ENCODE results near the gene DAAM2. TPM values are rescaled to one million over a fixed set of nuclear protein-coding genes. Genes with fewer than 3 reads are reported as not detected.
A peak's percentile ranks its signal among the peaks of the same experiment; 100 is the strongest.

DAAM2 gene
- total and polyA plus RNA-seq, 4 experiments from 2014 or later = not detected

GRCh38 chr6:39917329-39917728 is 125.2 kb downstream of the DAAM2 start:
- H3K36me3 ChIP-seq (ENCODE audit: insufficient read depth, low read length) = no peaks in the 10 kb centered on the region
- ChIA-PET POLR2A (ENCODE audit: partially characterized antibody) (no interaction called here), CTCF (ENCODE audit: partially characterized antibody) (no interaction called here)
- H3K4me1 Mint-ChIP-seq = no peaks in the 10 kb centered on the region
- no peak overlapping the region for H3K4me3 Mint-ChIP-seq
- no peak overlapping the region for H3K27ac Mint-ChIP-seq
- no peaks in the 10 kb centered on the region for H3K27me3 ChIP-seq (ENCODE audit: insufficient read depth, low read length)
- no peak for DNase-seq
- peaks cover 0 to 3% (median 0%) of the 10 kb centered on the region in 8 donors for H3K9me3 Mint-ChIP-seq
- H3K36me3 Mint-ChIP-seq = no peaks in the 10 kb centered on the region
- peaks cover 0 to 1% of the 10 kb centered on the region in 2 donors for H3K27me3 Mint-ChIP-seq
- no peak overlapping the region for H3K27ac ChIP-seq (ENCODE audit: low read depth, low read length)
- intact Hi-C loops (cut with micrococcal nuclease) = no loop called here
- H3K4me1 ChIP-seq (ENCODE audit: insufficient read depth, low read length) = no peaks in the 10 kb centered on the region
- H3K9me3 ChIP-seq (ENCODE audit: control insufficient read depth in 1 of 2, low read length in 2 of 2) = no peaks in the 10 kb centered on the region
- H3K4me3 ChIP-seq (ENCODE audit: low read length in 2 of 2) = no peak overlapping the region

DNA sequence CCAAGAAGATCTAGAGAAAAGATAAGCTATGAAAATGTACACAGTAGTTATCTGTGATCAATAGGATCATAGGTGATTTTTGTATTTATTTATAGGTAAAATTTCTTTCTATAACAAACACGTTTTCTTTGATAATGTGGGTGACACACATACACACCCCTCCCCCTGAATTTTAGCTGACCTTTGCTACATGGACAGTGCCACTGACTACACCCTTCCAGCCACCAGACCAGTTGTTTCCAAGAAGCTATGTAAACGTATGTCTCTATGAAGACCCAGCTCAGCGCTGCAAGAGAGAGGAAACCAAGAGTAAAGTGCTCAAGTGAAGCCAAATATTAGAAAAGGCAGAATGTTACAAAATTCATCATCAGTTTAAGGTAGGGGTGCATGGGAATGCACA is 125.8 kb downstream of the DAAM2 start:
- no peaks in the 10 kb centered on the region for H3K36me3 Mint-ChIP-seq
- no peak overlapping the region for H3K4me3 ChIP-seq (ENCODE audit: low read length in 2 of 2)

DNA sequence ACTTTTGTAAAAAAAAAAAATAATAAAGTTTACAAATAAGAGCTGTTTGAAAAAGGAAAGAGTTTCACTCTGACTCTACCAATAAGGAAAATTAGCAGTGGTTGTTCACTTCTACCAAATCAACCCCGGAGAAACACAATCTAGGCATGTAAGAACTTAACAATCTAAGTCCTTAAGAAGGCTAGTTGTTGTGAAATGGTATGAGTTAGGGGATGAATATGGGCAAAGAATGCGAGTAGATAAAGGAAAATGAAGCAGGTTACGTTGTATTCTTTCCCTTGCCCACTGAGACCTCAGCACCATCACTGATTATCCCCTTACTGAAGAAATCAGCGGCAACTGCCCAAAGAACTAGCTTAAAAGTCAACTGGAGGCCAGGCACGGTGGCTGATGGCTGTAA is 126.7 kb downstream of the DAAM2 start:
- ChIA-PET POLR2A (ENCODE audit: partially characterized antibody) (no interaction called here), CTCF (ENCODE audit: partially characterized antibody) (no interaction called here)
- no peak overlapping the region for H3K4me3 Mint-ChIP-seq
- intact Hi-C loops (cut with micrococcal nuclease) = no loop called here
- no peaks in the 10 kb centered on the region for H3K27me3 Mint-ChIP-seq
- peaks cover 0 to 3% (median 0%) of the 10 kb centered on the region in 8 donors for H3K9me3 Mint-ChIP-seq
- H3K4me3 ChIP-seq (ENCODE audit: low read length in 2 of 2) = no peak overlapping the region
- H3K36me3 ChIP-seq (ENCODE audit: insufficient read depth, low read length) = no peaks in the 10 kb centered on the region
- no peaks in the 10 kb centered on the region for H3K4me1 Mint-ChIP-seq
- H3K27me3 ChIP-seq (ENCODE audit: insufficient read depth, low read length) = no peaks in the 10 kb centered on the region
- DNase-seq = no peak
- H3K9me3 ChIP-seq (ENCODE audit: control insufficient read depth in 1 of 2, low read length in 2 of 2) = no peaks in the 10 kb centered on the region
- H3K36me3 Mint-ChIP-seq = no peaks in the 10 kb centered on the region
- H3K27ac Mint-ChIP-seq = no peak overlapping the region
- no peak overlapping the region for H3K27ac ChIP-seq (ENCODE audit: low read depth, low read length)
- H3K4me1 ChIP-seq (ENCODE audit: insufficient read depth, low read length) = no peaks in the 10 kb centered on the region

More for the DNA sequence above, 125.8 kb downstream of the DAAM2 start:
- no peaks in the 10 kb centered on the region for H3K36me3 ChIP-seq (ENCODE audit: insufficient read depth, low read length)
- H3K27ac Mint-ChIP-seq = no peak overlapping the region
- ChIA-PET POLR2A (ENCODE audit: partially characterized antibody) (no interaction called here), CTCF (ENCODE audit: partially characterized antibody) (no interaction called here)
- no peak overlapping the region for H3K4me3 Mint-ChIP-seq
- no peak overlapping the region for H3K27ac ChIP-seq (ENCODE audit: low read depth, low read length)
- H3K9me3 Mint-ChIP-seq = peaks cover 0 to 3% (median 0%) of the 10 kb centered on the region in 8 donors
- no peaks in the 10 kb centered on the region for H3K9me3 ChIP-seq (ENCODE audit: control insufficient read depth in 1 of 2, low read length in 2 of 2)
- DNase-seq = no peak
- H3K27me3 Mint-ChIP-seq = peaks cover 0 to 1% of the 10 kb centered on the region in 2 donors
- H3K4me1 Mint-ChIP-seq = no peaks in the 10 kb centered on the region
- no peaks in the 10 kb centered on the region for H3K27me3 ChIP-seq (ENCODE audit: insufficient read depth, low read length)
- intact Hi-C loops (cut with micrococcal nuclease) = no loop called here
- H3K4me1 ChIP-seq (ENCODE audit: insufficient read depth, low read length) = no peaks in the 10 kb centered on the region

GRCh38 chr6:39920157-39920556 is 128.0 kb downstream of the DAAM2 start:
- intact Hi-C loops (cut with micrococcal nuclease) = no loop called here
- no peaks in the 10 kb centered on the region for H3K36me3 Mint-ChIP-seq
- H3K4me1 ChIP-seq (ENCODE audit: insufficient read depth, low read length) = no peaks in the 10 kb centered on the region
- H3K27ac ChIP-seq (ENCODE audit: low read depth, low read length) = no peak overlapping the region
- no peak overlapping the region for H3K27ac Mint-ChIP-seq
- no peaks in the 10 kb centered on the region for H3K9me3 ChIP-seq (ENCODE audit: control insufficient read depth in 1 of 2, low read length in 2 of 2)
- no peak overlapping the region for H3K4me3 Mint-ChIP-seq
- no peak for DNase-seq
- peaks cover 0 to 2% (median 0%) of the 10 kb centered on the region in 8 donors for H3K9me3 Mint-ChIP-seq
- no peaks in the 10 kb centered on the region for H3K27me3 ChIP-seq (ENCODE audit: insufficient read depth, low read length)
- ChIA-PET POLR2A (ENCODE audit: partially characterized antibody) (no interaction called here), CTCF (ENCODE audit: partially characterized antibody) (no interaction called here)
- no peaks in the 10 kb centered on the region for H3K27me3 Mint-ChIP-seq
- H3K4me1 Mint-ChIP-seq = no peaks in the 10 kb centered on the region
- no peaks in the 10 kb centered on the region for H3K36me3 ChIP-seq (ENCODE audit: insufficient read depth, low read length)
- no peak overlapping the region for H3K4me3 ChIP-seq (ENCODE audit: low read length in 2 of 2)

DNA sequence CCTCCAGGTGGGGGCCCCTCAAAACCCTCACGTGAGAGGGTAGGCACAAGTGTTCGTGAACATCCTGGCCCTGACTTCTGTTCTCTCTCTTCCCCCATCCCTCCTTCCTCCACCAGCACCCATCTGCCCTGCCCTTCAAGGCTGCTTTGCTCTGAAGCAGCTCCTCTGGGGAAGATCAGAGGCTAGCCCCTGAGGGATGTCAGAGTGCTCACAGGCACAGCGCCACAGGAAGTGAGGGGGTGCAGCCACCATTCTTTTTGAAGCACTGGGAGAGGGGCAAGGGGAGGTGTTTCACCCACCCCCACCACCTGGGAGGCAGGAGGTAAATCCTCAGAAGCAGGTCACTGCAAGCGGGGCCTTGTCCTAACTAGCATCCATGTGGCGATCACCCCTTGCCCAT is 130.6 kb downstream of the DAAM2 start:
- Histone ChIP-seq H3K36me3 (ENCODE audit: insufficient read depth, low read length) (no peaks in the 10 kb centered on the region), H3K27ac (ENCODE audit: low read depth, low read length) (no peak overlapping the region), H3K27me3 (ENCODE audit: insufficient read depth, low read length) (no peaks in the 10 kb centered on the region), H3K4me1 (ENCODE audit: insufficient read depth, low read length) (no peaks in the 10 kb centered on the region), H3K9me3 (ENCODE audit: control insufficient read depth in 1 of 2, low read length in 2 of 2) (no peaks in the 10 kb centered on the region), H3K4me3 (ENCODE audit: low read length in 2 of 2) (no peak overlapping the region)
- H3K4me1 Mint-ChIP-seq = peaks cover 0 to 4% (median 2%) of the 10 kb centered on the region in 4 donors
- H3K27ac Mint-ChIP-seq = peak overlapping the region in 1 of 7 donors; percentile 12
- POLR2A ChIA-PET (ENCODE audit: partially characterized antibody) = no interaction called here
- H3K36me3 Mint-ChIP-seq = no peaks in the 10 kb centered on the region
- CTCF ChIA-PET (ENCODE audit: partially characterized antibody) = no interaction called here
- intact Hi-C loops (cut with micrococcal nuclease) = no loop called here
- no peaks in the 10 kb centered on the region for H3K27me3 Mint-ChIP-seq
- DNase-seq = no peak
- H3K4me3 Mint-ChIP-seq = no peak overlapping the region
- H3K9me3 Mint-ChIP-seq = peaks cover 0 to 5% (median 0%) of the 10 kb centered on the region in 8 donors

GRCh38 chr6:39923394-39923793 is 131.2 kb downstream of the DAAM2 start:
- intact Hi-C loops (cut with micrococcal nuclease) = no loop called here
- H3K4me1 Mint-ChIP-seq = peaks cover 0 to 4% (median 2%) of the 10 kb centered on the region in 4 donors

GRCh38 chr6:39923861-39924260 is 131.7 kb downstream of the DAAM2 start:
- no peaks in the 10 kb centered on the region for H3K36me3 Mint-ChIP-seq

More at GRCh38 chr6:39923394-39923793, 131.2 kb downstream of the DAAM2 start:
- Histone ChIP-seq H3K4me1 (ENCODE audit: insufficient read depth, low read length) (no peaks in the 10 kb centered on the region), H3K27me3 (ENCODE audit: insufficient read depth, low read length) (no peaks in the 10 kb centered on the region), H3K4me3 (ENCODE audit: low read length in 2 of 2) (no peak overlapping the region), H3K27ac (ENCODE audit: low read depth, low read length) (no peak overlapping the region), H3K36me3 (ENCODE audit: insufficient read depth, low read length) (no peaks in the 10 kb centered on the region), H3K9me3 (ENCODE audit: control insufficient read depth in 1 of 2, low read length in 2 of 2) (no peaks in the 10 kb centered on the region)
- ChIA-PET CTCF (ENCODE audit: partially characterized antibody) (no interaction called here), POLR2A (ENCODE audit: partially characterized antibody) (no interaction called here)
- Mint-ChIP-seq H3K27ac (no peak overlapping the region), H3K27me3 (no peaks in the 10 kb centered on the region), H3K9me3 (peaks cover 0 to 5% (median 0%) of the 10 kb centered on the region in 8 donors), H3K4me3 (no peak overlapping the region), H3K36me3 (no peaks in the 10 kb centered on the region)
- DNase-seq = no peak

GRCh38 chr6:39924283-39924682 is 132.1 kb downstream of the DAAM2 start:
- Histone ChIP-seq H3K27ac (ENCODE audit: low read depth, low read length) (no peak overlapping the region), H3K9me3 (ENCODE audit: control insufficient read depth in 1 of 2, low read length in 2 of 2) (no peaks in the 10 kb centered on the region), H3K27me3 (ENCODE audit: insufficient read depth, low read length) (no peaks in the 10 kb centered on the region), H3K4me3 (ENCODE audit: low read length in 2 of 2) (no peak overlapping the region), H3K4me1 (ENCODE audit: insufficient read depth, low read length) (no peaks in the 10 kb centered on the region), H3K36me3 (ENCODE audit: insufficient read depth, low read length) (no peaks in the 10 kb centered on the region)
- CTCF ChIA-PET (ENCODE audit: partially characterized antibody) = no interaction called here
- Mint-ChIP-seq H3K9me3 (peaks cover 0 to 5% (median 0%) of the 10 kb centered on the region in 8 donors), H3K36me3 (no peaks in the 10 kb centered on the region), H3K4me3 (no peak overlapping the region), H3K4me1 (peaks cover 0 to 4% (median 2%) of the 10 kb centered on the region in 4 donors), H3K27ac (no peak overlapping the region), H3K27me3 (peaks cover 0 to 2% of the 10 kb centered on the region in 2 donors)
- POLR2A ChIA-PET (ENCODE audit: partially characterized antibody) = no interaction called here
- DNase-seq = no peak
- intact Hi-C loops (cut with micrococcal nuclease) = no loop called here

More at GRCh38 chr6:39923861-39924260, 131.7 kb downstream of the DAAM2 start:
- H3K4me3 Mint-ChIP-seq = no peak overlapping the region
- ChIA-PET POLR2A (ENCODE audit: partially characterized antibody) (no interaction called here), CTCF (ENCODE audit: partially characterized antibody) (no interaction called here)
- H3K9me3 Mint-ChIP-seq = peaks cover 0 to 5% (median 0%) of the 10 kb centered on the region in 8 donors
- H3K27ac Mint-ChIP-seq = no peak overlapping the region
- intact Hi-C loops (cut with micrococcal nuclease) = no loop called here
- H3K27me3 Mint-ChIP-seq = peaks cover 0 to 2% of the 10 kb centered on the region in 2 donors
- no peaks in the 10 kb centered on the region for H3K36me3 ChIP-seq (ENCODE audit: insufficient read depth, low read length)
- peaks cover 0 to 4% (median 2%) of the 10 kb centered on the region in 4 donors for H3K4me1 Mint-ChIP-seq
- H3K4me3 ChIP-seq (ENCODE audit: low read length in 2 of 2) = no peak overlapping the region
- no peak for DNase-seq
- H3K27ac ChIP-seq (ENCODE audit: low read depth, low read length) = no peak overlapping the region
- H3K4me1 ChIP-seq (ENCODE audit: insufficient read depth, low read length) = no peaks in the 10 kb centered on the region
- H3K27me3 ChIP-seq (ENCODE audit: insufficient read depth, low read length) = no peaks in the 10 kb centered on the region
- H3K9me3 ChIP-seq (ENCODE audit: control insufficient read depth in 1 of 2, low read length in 2 of 2) = no peaks in the 10 kb centered on the region

Data from CD4-positive, alpha-beta memory T cell (primary cell).